PC-3 (cell line): Measurements from ENCODE around the gene ZNF423. TPM values are rescaled to one million over a fixed set of nuclear protein-coding genes. Genes with fewer than 3 reads are reported as not detected.

Source experiments
- ATAC-seq: fragments of 200-7000 bp; cut with Tn5 transposase; 2 replicates; pipeline ENCODE4 v1.9.1; 2020; ENCODE audit warnings: mild to moderate bottlenecking, moderate library complexity
- BruUV-seq: library from RNA; stranded (reverse); fragments of 400-500 nt; replicated peaks from 2 replicates; lab custom pipeline; 2021; lab: Mats Ljungman, UMichigan
- CTCF ChIA-PET: fragments of 300-600 bp; sonication (Branson Sonifier 250); formaldehyde crosslinking; loops from one replicate; lab custom pipeline; 2022; ENCODE audit warnings: antibody characterized with exemption; lab: Charles Lee
- POLR2A ChIA-PET: fragments of 300-600 bp; sonication (Branson Sonifier 250); formaldehyde crosslinking; loops from one replicate; lab custom pipeline; 2022; ENCODE audit warnings: antibody characterized with exemption; ENCODE audit not compliant: unreplicated experiment; lab: Charles Lee
- DNase-seq: peaks from one replicate; pipeline ENCODE4 v3.0.0-alpha.2; 2015
- H2AFZ ChIP-seq: fragments of 300-600 bp; sonication (generic); 2 replicates; pipeline ENCODE4 v1.6.0; 2016; ENCODE audit warnings: antibody characterized with exemption, low read length
- H3F3A ChIP-seq: fragments of 300-600 bp; sonication (generic); one replicate; pipeline ENCODE4 v1.6.0; 2017; ENCODE audit warnings: antibody characterized with exemption, low read length, control low read depth, mild to moderate bottlenecking; ENCODE audit not compliant: unreplicated experiment
- H3K27ac ChIP-seq: fragments of 300-600 bp; sonication (generic); 2 replicates; pipeline ENCODE4 v1.5.1; 2016; ENCODE audit warnings: mild to moderate bottlenecking, low read length
- H3K27me3 ChIP-seq: fragments of 300-600 bp; sonication (generic); 2 replicates; pipeline ENCODE4 v1.6.1; 2016; ENCODE audit warnings: low read length, mixed read lengths
- H3K36me3 ChIP-seq: fragments of 300-600 bp; sonication (generic); 2 replicates; pipeline ENCODE4 v1.6.1; 2016; ENCODE audit warnings: low read depth, mixed run types, low read length, mixed read lengths
- H3K4me1 ChIP-seq: fragments of 300-600 bp; sonication (generic); 2 replicates; pipeline ENCODE4 v1.5.1; 2016; ENCODE audit warnings: low read length; ENCODE audit not compliant: insufficient read depth
- H3K4me2 ChIP-seq: fragments of 300-600 bp; sonication (generic); 2 replicates; pipeline ENCODE4 v1.6.0; 2016; ENCODE audit warnings: low read length
- H3K4me3 ChIP-seq: fragments of 300-600 bp; sonication (generic); 2 replicates; pipeline ENCODE4 v1.5.1; 2016; ENCODE audit warnings: mild to moderate bottlenecking, low read length, mixed read lengths
- H3K79me2 ChIP-seq: fragments of 300-600 bp; sonication (generic); 2 replicates; pipeline ENCODE4 v1.6.1; 2017; ENCODE audit warnings: low read length, mixed read lengths
- H3K9ac ChIP-seq: fragments of 300-600 bp; sonication (generic); 2 replicates; pipeline ENCODE4 v1.6.0; 2016; ENCODE audit warnings: mild to moderate bottlenecking, low read length
- H3K9me2 ChIP-seq: fragments of 300-600 bp; sonication (generic); replicated peaks from 2 replicates; pipeline ENCODE4 v1.6.1; 2016; ENCODE audit warnings: mixed run types, low read length, mixed read lengths
- H3K9me3 ChIP-seq: fragments of 300-600 bp; sonication (generic); 2 replicates; pipeline ENCODE4 v1.6.1; 2016; ENCODE audit warnings: low read length, mixed read lengths
- H4K20me1 ChIP-seq: fragments of 300-600 bp; sonication (generic); 2 replicates; pipeline ENCODE4 v1.6.1; 2016; ENCODE audit warnings: low read length, mixed read lengths
- CTCF ChIP-seq: fragments of 300-600 bp; sonication (generic); conservative IDR thresholded peaks from 2 replicates; pipeline ENCODE4 v1.5.1; 2017; ENCODE audit warnings: antibody characterized with exemption, low read depth, mild to moderate bottlenecking, low read length
- EZH2 ChIP-seq: fragments of 300-600 bp; sonication (generic); IDR thresholded peaks from one replicate; pipeline ENCODE4 v1.6.1; 2017; ENCODE audit warnings: antibody characterized with exemption, mild to moderate bottlenecking, low read length; ENCODE audit not compliant: unreplicated experiment
- EZH2phosphoT487 ChIP-seq: fragments of 300-600 bp; sonication (generic); IDR thresholded peaks from 2 replicates; pipeline ENCODE4 v1.6.1; 2018; ENCODE audit warnings: mild to moderate bottlenecking, antibody characterized with exemption, low read length, borderline replicate concordance
- intact Hi-C: fragments of 100-400 bp; cut with micrococcal nuclease; formaldehyde crosslinking; loops from 2 replicates; pipeline ENCODE4 v1.9.0; 2023
- total RNA-seq: library from RNA; depleted of rRNA; stranded (reverse); fragments of >200 nt; gene quantifications from 2 replicates; pipeline ENCODE4 v1.2.3, GENCODE V29; 2014

The ZNF423 gene
- total RNA-seq, 1 experiment from 2014 or later = not detected

DNA sequence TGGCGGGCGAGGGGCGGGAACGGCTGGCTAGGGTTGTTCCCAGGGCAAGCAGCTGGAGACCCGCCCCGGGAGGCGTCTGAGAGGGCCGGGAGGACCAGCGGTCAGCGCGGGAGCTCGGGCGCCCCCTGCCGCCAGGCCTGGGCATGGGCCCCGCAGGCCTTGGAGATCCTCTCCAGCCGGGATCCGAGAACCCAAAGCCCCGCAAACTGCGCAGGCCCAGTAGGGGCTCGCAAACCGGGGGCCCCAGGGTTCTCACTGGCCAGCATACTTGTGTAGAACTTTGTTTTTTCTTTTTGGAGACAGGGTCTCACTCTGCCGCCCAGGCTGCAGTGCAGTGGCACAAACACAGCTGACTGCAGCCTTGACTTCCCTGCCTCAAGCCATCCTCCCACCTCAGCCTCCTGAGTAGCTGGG, 20.8 kb upstream of the ZNF423 start:
- Histone ChIP-seq H3K9me2 (no peaks in the 10 kb centered on the region), H3K27ac (no peak overlapping the region), H3K9me3 (no peaks in the 10 kb centered on the region), H3K4me1 (no peaks in the 10 kb centered on the region), H4K20me1 (no peaks in the 10 kb centered on the region), H3K4me3 (no peak overlapping the region), H3K79me2 (no peaks in the 10 kb centered on the region), H3K4me2 (no peak overlapping the region), H3K36me3 (no peaks in the 10 kb centered on the region), H3K27me3 (peaks cover 32% of the 10 kb centered on the region), H3F3A (no peaks in the 10 kb centered on the region), H2AFZ (no peak overlapping the region), H3K9ac (no peak overlapping the region)
- DNase-seq = peak; percentile 28
- peak; percentile 54; the same call in 1 of the 2 replicates for ATAC-seq
- intact Hi-C loops = no loop called here
- TF ChIP-seq EZH2phosphoT487 (no peak), EZH2 (no peak), CTCF (peak; percentile 59)
- no TSS peak for BruUV-seq
- CTCF ChIA-PET = no interaction called here
- POLR2A ChIA-PET = no interaction called here

GRCh38 chr16:49875806-49876715, 20.1 kb upstream of the ZNF423 start:
- Histone ChIP-seq H3K4me1 (no peaks in the 10 kb centered on the region), H3K27ac (no peak overlapping the region), H3K9me2 (no peaks in the 10 kb centered on the region), H3K27me3 (peaks cover 30% of the 10 kb centered on the region), H4K20me1 (no peaks in the 10 kb centered on the region), H3K9me3 (no peaks in the 10 kb centered on the region), H3K79me2 (no peaks in the 10 kb centered on the region), H3K9ac (no peak overlapping the region), H3F3A (no peaks in the 10 kb centered on the region), H3K4me2 (no peak overlapping the region), H3K4me3 (no peak overlapping the region), H2AFZ (no peak overlapping the region), H3K36me3 (no peaks in the 10 kb centered on the region)
- BruUV-seq = no TSS peak
- DNase-seq (no peak), ATAC-seq (no peak)
- ChIA-PET POLR2A (no interaction called here), CTCF (no interaction called here)
- TF ChIP-seq EZH2 (no peak), CTCF (no peak), EZH2phosphoT487 (no peak)
- intact Hi-C loops = no loop called here
